Activated B cell treated with CpG ODN at 0.5 μM for 24 hours (primary cell): Measurements from ENCODE around the gene DLGAP1. TPM values are rescaled to one million over a fixed set of nuclear protein-coding genes. Genes with fewer than 3 reads are reported as not detected.
"Not testable (repeated sequence)": the region's sequence is repeated elsewhere in the genome, so short reads cannot be mapped to it uniquely, and the experiment has no call there.

Source experiments
- ATAC-seq: fragments of 200-7000 bp; cut with Tn5 transposase; one replicate; pipeline ENCODE4 v1.10.0; 2021; ENCODE audit warnings: low read depth, mild to moderate bottlenecking, moderate library complexity
- CTCF ChIA-PET: fragments of 350-600 bp; sonication (Branson Sonifier 250); formaldehyde crosslinking; loops from one replicate; lab custom pipeline; 2021; ENCODE audit warnings: antibody characterized with exemption; lab: Charles Lee
- POLR2A ChIA-PET: fragments of 350-600 bp; sonication (Branson Sonifier 250); formaldehyde crosslinking; loops from one replicate; lab custom pipeline; 2021; ENCODE audit warnings: antibody characterized with exemption; lab: Charles Lee
- DNase-seq: peaks from one replicate; pipeline ENCODE4 v3.0.0; 2022
- H3K27ac Mint-ChIP-seq: one replicate; pipeline ENCODE4 v1.8.0; 2020; ENCODE audit warnings: mixed read lengths
- H3K27me3 Mint-ChIP-seq: one replicate; pipeline ENCODE4 v1.8.0; 2021; ENCODE audit warnings: mixed read lengths
- H3K36me3 Mint-ChIP-seq: one replicate; pipeline ENCODE4 v1.8.0; 2021; ENCODE audit warnings: low read depth, mixed read lengths
- H3K4me1 Mint-ChIP-seq: one replicate; pipeline ENCODE4 v1.8.0; 2021; ENCODE audit warnings: mixed read lengths
- H3K4me3 Mint-ChIP-seq: one replicate; pipeline ENCODE4 v1.8.0; 2020; ENCODE audit warnings: mild to moderate bottlenecking, mixed read lengths
- H3K9me3 Mint-ChIP-seq: one replicate; pipeline ENCODE4 v1.8.0; 2020; ENCODE audit warnings: mixed read lengths
- CTCF ChIP-seq: fragments of 200-600 bp; IDR thresholded peaks from one replicate; pipeline ENCODE4 v1.8.0; 2022; ENCODE audit warnings: antibody characterized with exemption, mild to moderate bottlenecking
- intact Hi-C: fragments of 100-400 bp; cut with micrococcal nuclease; formaldehyde crosslinking; loops from one replicate; pipeline ENCODE4 v1.15.1; 2024
- total RNA-seq: library from RNA; stranded (reverse); gene quantifications from 2 replicates; pipeline ENCODE4 v1.2.3, GENCODE V29; 2022

DLGAP1 gene
- total RNA-seq, 1 donor from 2014 or later: 0.18 TPM

- no peaks in the 10 kb centered on the region for H3K27me3 Mint-ChIP-seq
Measured at GRCh38 chr18:3604235-3604497, 850.9 kb downstream of the DLGAP1 start.

GRCh38 chr18:3603421-3604234 lies 851.5 kb downstream of the DLGAP1 start:
- DNase-seq: no peak
- intact Hi-C loops: loop anchor here (1.0 kb wide), 2 partner anchors 8 to 21 kb away; no protein-coding TSS in a partner anchor
- Mint-ChIP-seq H3K9me3 (no peaks in the 10 kb centered on the region), H3K36me3 (peaks cover 3% of the 10 kb centered on the region), H3K27me3 (no peaks in the 10 kb centered on the region), H3K4me1 (peaks cover 3% of the 10 kb centered on the region), H3K27ac (no peak overlapping the region), H3K4me3 (no peak overlapping the region)
- ChIA-PET CTCF (interaction anchor here (0.6 to 3.4 kb wide), 6 partner anchors 9 to 306 kb away, joined by 3 to 21 read pairs (median 6); no protein-coding TSS in a partner anchor), POLR2A (interaction anchor here (0.6 to 2.9 kb wide), 20 partner anchors 9 to 356 kb away, joined by 3 to 82 read pairs (median 6); partner anchors contain the start of genes MYL12A and TGIF1)
- TF ChIP-seq CTCF: no peak
- peak; percentile 29 for ATAC-seq

More at GRCh38 chr18:3604235-3604497, 850.9 kb downstream of the DLGAP1 start:
- Mint-ChIP-seq H3K9me3 (no peaks in the 10 kb centered on the region), H3K4me3 (no peak overlapping the region), H3K27ac (no peak overlapping the region), H3K4me1 (peaks cover 3% of the 10 kb centered on the region), H3K36me3 (peaks cover 2% of the 10 kb centered on the region)
- CTCF ChIA-PET: interaction anchor here (0.8 to 3.4 kb wide), 4 partner anchors 10 to 61 kb away, joined by 3 to 21 read pairs (median 10); no protein-coding TSS in a partner anchor
- POLR2A ChIA-PET: interaction anchor here (0.7 to 2.9 kb wide), 16 partner anchors 10 to 357 kb away, joined by 3 to 82 read pairs (median 6); partner anchors contain the start of genes MYL12A and TGIF1
- TF ChIP-seq CTCF: no peak
- ATAC-seq (no peak), DNase-seq (no peak)
- intact Hi-C loops: loop anchor here (1.0 kb wide), 2 partner anchors 9 to 20 kb away; no protein-coding TSS in a partner anchor

GRCh38 chr18:3601106-3601755 lies 853.9 kb downstream of the DLGAP1 start:
- DNase-seq, intact Hi-C loops, H3K4me3 Mint-ChIP-seq, H3K27ac Mint-ChIP-seq, ATAC-seq, H3K9me3 Mint-ChIP-seq, H3K27me3 Mint-ChIP-seq: not testable (repeated sequence)
- ChIA-PET POLR2A (interaction anchor here (0.7 to 2.9 kb wide), 5 partner anchors 16 to 641 kb away, joined by 3 to 21 read pairs (median 8); no protein-coding TSS in a partner anchor), CTCF (interaction anchor here (1.6 to 3.4 kb wide), 2 partner anchors 16 to 64 kb away, joined by 5 to 21 read pairs; no protein-coding TSS in a partner anchor)
- H3K36me3 Mint-ChIP-seq: peaks cover 19% of the 10 kb centered on the region
- H3K4me1 Mint-ChIP-seq: peaks cover 23% of the 10 kb centered on the region

GRCh38 chr18:3599861-3600260 lies 855.2 kb downstream of the DLGAP1 start:
- POLR2A ChIA-PET: interaction anchor here (0.7 to 0.8 kb wide), 2 partner anchors 62 to 295 kb away, joined by 3 read pairs; no protein-coding TSS in a partner anchor
- no peaks in the 10 kb centered on the region for H3K27me3 Mint-ChIP-seq
- peaks cover 37% of the 10 kb centered on the region for H3K4me1 Mint-ChIP-seq
- DNase-seq: no peak
- H3K36me3 Mint-ChIP-seq: peaks cover 23% of the 10 kb centered on the region
- ATAC-seq: no peak
- no peaks in the 10 kb centered on the region for H3K9me3 Mint-ChIP-seq
- CTCF ChIA-PET: no interaction called here
- H3K4me3 Mint-ChIP-seq: no peak overlapping the region
- intact Hi-C loops: loop anchor here (5.0 kb wide), 1 partner anchor 638 kb away; no protein-coding TSS in a partner anchor
- no peak for TF ChIP-seq CTCF
- no peak overlapping the region for H3K27ac Mint-ChIP-seq

- H3K9me3 Mint-ChIP-seq: no peaks in the 10 kb centered on the region
- H3K27me3 Mint-ChIP-seq: no peaks in the 10 kb centered on the region
- no peak for TF ChIP-seq CTCF
- DNase-seq: no peak
- no peak overlapping the region for H3K27ac Mint-ChIP-seq
- no peak for ATAC-seq
- POLR2A ChIA-PET: interaction anchor here (0.8 kb wide), 1 partner anchor 63 kb away, joined by 3 read pairs; no protein-coding TSS in a partner anchor
- CTCF ChIA-PET: no interaction called here
- H3K36me3 Mint-ChIP-seq: peaks cover 23% of the 10 kb centered on the region
- H3K4me1 Mint-ChIP-seq: peaks cover 44% of the 10 kb centered on the region
- H3K4me3 Mint-ChIP-seq: no peak overlapping the region
- intact Hi-C loops: loop anchor here (5.0 kb wide), 1 partner anchor 637 kb away; no protein-coding TSS in a partner anchor
Measured at GRCh38 chr18:3599195-3599594, 855.9 kb downstream of the DLGAP1 start.
